Endothelial cell of umbilical vein (primary cell): ENCODE measurements around the gene UBE2L3. TPM values are rescaled to one million over a fixed set of nuclear protein-coding genes. Genes with fewer than 3 reads are reported as not detected.

Experiments used
- BruUV-seq: library from RNA; stranded (reverse); fragments of 400-500 nt; replicated peaks from 2 replicates; lab custom pipeline; 2021; lab: Mats Ljungman, UMichigan
- CTCF ChIA-PET: fragments of 300-600, 350-600 bp; sonication (Branson Sonifier 250); formaldehyde crosslinking; loops from one replicate; lab custom pipeline; 2021; ENCODE audit warnings: antibody characterized with exemption, inconsistent platforms; lab: Charles Lee
- POLR2A ChIA-PET: fragments of 300-600, 350-600 bp; sonication (Branson Sonifier 250); formaldehyde crosslinking; loops from one replicate; lab custom pipeline; 2021; ENCODE audit warnings: antibody characterized with exemption, inconsistent platforms; lab: Charles Lee
- DNase-seq: peaks from one replicate; pipeline ENCODE4 v3.0.0-alpha.2; 2011; ENCODE audit warnings: low read depth, low spot score
- FAIRE-seq: peaks from 2 replicates; lab custom pipeline; 2011; peaks lifted over from hg19 to GRCh38; lab: Jason Lieb, UNC
- H2AFZ ChIP-seq: 2 replicates; pipeline ENCODE4 v1.6.0; 2012; ENCODE audit warnings: low read depth, low read length, control low read depth, inconsistent platforms
- H3K27ac ChIP-seq: 2 replicates; pipeline ENCODE4 v1.5.1; 2011; ENCODE audit warnings: low read depth, mild to moderate bottlenecking, control low read depth, low read length, moderate library complexity; ENCODE audit not compliant: insufficient read depth
- H3K27me3 ChIP-seq, 2 experiments: 2 replicates each; pipeline versions ENCODE4 v1.6.0 to v1.6.1; 2011; ENCODE audit warnings: low read length in 2 of 2, mixed read lengths in 1 of 2; ENCODE audit not compliant: control insufficient read depth in 2 of 2, insufficient read depth in 2 of 2
- H3K36me3 ChIP-seq, 2 experiments: 2 replicates in 1 of 2; 3 replicates in 1 of 2; pipeline ENCODE4 v1.5.1; 2011; ENCODE audit warnings: low read length in 2 of 2, mild to moderate bottlenecking in 1 of 2, moderate library complexity in 1 of 2; ENCODE audit not compliant: control insufficient read depth in 2 of 2, insufficient read depth in 2 of 2; ENCODE audit errors: extremely low read depth in 1 of 2
- H3K4me1 ChIP-seq: 3 replicates; pipeline ENCODE4 v1.5.1; 2011; ENCODE audit warnings: mild to moderate bottlenecking, low read length; ENCODE audit not compliant: control insufficient read depth, insufficient read depth; ENCODE audit errors: extremely low read depth
- H3K4me2 ChIP-seq: 2 replicates; pipeline ENCODE4 v1.6.1; 2011; ENCODE audit warnings: low read length, control low read depth, mixed read lengths; ENCODE audit not compliant: insufficient read depth
- H3K4me3 ChIP-seq, 3 experiments: fragments of 200-600 bp in 1 of 3; sonication (generic), shearing (Covaris generic) in 1 of 3; replicated peaks in 1 of 3; 2 replicates each; pipeline ENCODE4 v1.5.1; 2011 to 2016; ENCODE audit warnings: control low read depth in 3 of 3, low read length in 3 of 3, mild to moderate bottlenecking in 2 of 3, inconsistent platforms in 1 of 3, low read depth in 1 of 3, moderate library complexity in 1 of 3; ENCODE audit not compliant: insufficient read depth in 1 of 3
- H3K79me2 ChIP-seq: 2 replicates; pipeline ENCODE4 v1.6.0; 2012; ENCODE audit warnings: low read length, inconsistent platforms; ENCODE audit not compliant: control insufficient read depth, insufficient read depth
- H3K9ac ChIP-seq: replicated peaks from 2 replicates; pipeline ENCODE3; 2011; ENCODE audit warnings: low read length, control low read depth; ENCODE audit not compliant: insufficient read depth; ENCODE audit errors: extremely low read depth
- H3K9me1 ChIP-seq: replicated peaks from 3 replicates; pipeline ENCODE4 v1.6.0; 2011; ENCODE audit warnings: mild to moderate bottlenecking, low read length; ENCODE audit not compliant: control insufficient read depth, insufficient read depth; ENCODE audit errors: extremely low read depth
- H3K9me3 ChIP-seq: replicated peaks from 2 replicates; pipeline ENCODE4 v1.5.1; 2012; ENCODE audit warnings: low read length, inconsistent platforms; ENCODE audit not compliant: control insufficient read depth, insufficient read depth
- H4K20me1 ChIP-seq: replicated peaks from 2 replicates; pipeline ENCODE3; 2011; ENCODE audit warnings: mild to moderate bottlenecking, low read length; ENCODE audit not compliant: control insufficient read depth, insufficient read depth; ENCODE audit errors: extremely low read depth
- EZH2 ChIP-seq: IDR thresholded peaks from 2 replicates; pipeline ENCODE4 v1.6.1; 2012; ENCODE audit warnings: borderline replicate concordance, low read depth, mild to moderate bottlenecking, moderate library complexity, low read length, inconsistent platforms; ENCODE audit not compliant: severe bottlenecking
- FOS ChIP-seq: IDR thresholded peaks from 2 replicates; pipeline ENCODE4 v1.6.1; 2011; ENCODE audit warnings: mild to moderate bottlenecking, low read length, moderate library complexity, borderline replicate concordance; ENCODE audit not compliant: insufficient read depth
- GATA2 ChIP-seq: IDR thresholded peaks from 2 replicates; pipeline ENCODE4 v1.7.0; 2011; ENCODE audit warnings: low read depth, mild to moderate bottlenecking, moderate library complexity, mixed read lengths, low read length; ENCODE audit not compliant: insufficient read length, insufficient read depth
- JUN ChIP-seq: IDR thresholded peaks from 2 replicates; pipeline ENCODE4 v1.6.1; 2011; ENCODE audit warnings: borderline replicate concordance, low read depth; ENCODE audit not compliant: insufficient read length, insufficient read depth
- MYC ChIP-seq: IDR thresholded peaks from one replicate; pipeline ENCODE4 v1.6.1; 2011; ENCODE audit warnings: mild to moderate bottlenecking, low read depth, low read length
- POLR2A ChIP-seq: IDR thresholded peaks from 2 replicates; pipeline ENCODE4 v1.6.1; 2012; ENCODE audit warnings: low read depth, mild to moderate bottlenecking, control low read depth, low read length
- POLR2AphosphoS5 ChIP-seq: IDR thresholded peaks from 2 replicates; pipeline ENCODE4 v1.6.1; 2012; ENCODE audit warnings: low read depth, mild to moderate bottlenecking, control low read depth, low read length, moderate library complexity; ENCODE audit not compliant: insufficient read depth
- dilution Hi-C: fragments of 300-500 bp; cut with MboI; formaldehyde crosslinking; loops from one replicate; pipeline ENCODE4 v1.15.0; 2019; ENCODE audit warnings: low sequenced_read_pairs; ENCODE audit not compliant: extremely low pct_ligation_motif_present
- intact Hi-C: fragments of 100-400 bp; cut with micrococcal nuclease; formaldehyde crosslinking; loops from one replicate; pipeline ENCODE4 v1.10.0; 2022
- polyA plus RNA-seq, 4 experiments: library from polyadenylated mRNA; depleted of rRNA in 3 of 4; stranded (reverse) in 3 of 4; unstranded in 1 of 4; fragments of >200 nt; gene quantifications; 2 replicates each; pipeline versions ENCODE4 v1.2.1 to v1.2.3, GENCODE V29; 2011 to 2012; ENCODE audit warnings: missing spikeins in 1 of 4
- total RNA-seq: library from RNA; stranded (reverse); gene quantifications from 2 replicates; pipeline ENCODE4 v1.2.3, GENCODE V29; 2021
- TF ChIP-seq, protein P1 (sequence below): IDR thresholded peaks from 2 replicates; pipeline ENCODE4 v1.6.1; 2011; ENCODE audit not compliant: insufficient read depth, insufficient read length
- TF ChIP-seq, protein P2 (sequence below), 2 donors: IDR thresholded peaks; 1 replicate in 1 of 2; 2 replicates in 1 of 2; pipeline ENCODE4 v1.5.1; 2011; ENCODE audit warnings: low read length in 2 of 2, mild to moderate bottlenecking in 2 of 2, moderate library complexity in 2 of 2, control low read depth in 1 of 2, inconsistent platforms in 1 of 2, low read depth in 1 of 2; ENCODE audit not compliant: insufficient read depth in 1 of 2; ENCODE audit errors: extremely low read depth in 1 of 2

Gene UBE2L3
- total and polyA plus RNA-seq, 2 donors (not counting 3 experiments of a cell fraction or from before 2014, with no cell fraction given), result 66.0 to 83.5 TPM

DNA sequence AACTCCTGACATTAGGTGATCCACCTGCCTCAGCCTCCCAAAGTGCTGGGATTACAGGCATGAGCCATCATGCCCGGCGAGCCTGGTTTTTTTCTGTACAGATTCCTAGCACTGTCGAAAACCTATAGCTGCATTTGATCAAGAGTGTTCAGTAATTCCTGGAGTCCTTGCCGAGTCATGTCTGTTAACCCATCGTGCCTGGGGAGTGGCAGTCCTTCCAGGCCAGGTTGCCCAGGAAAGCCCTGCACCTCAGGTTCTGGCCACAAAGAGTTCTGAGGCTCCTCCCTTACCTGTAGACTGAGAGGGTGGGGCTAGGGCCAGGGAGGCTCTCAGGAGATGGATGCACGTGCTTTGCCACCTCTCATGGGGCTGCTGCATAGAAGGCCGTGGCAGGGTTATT lies 45.3 kb downstream of the UBE2L3 start:
- Histone ChIP-seq H4K20me1 (peaks cover 10% of the 10 kb centered on the region), H3K27me3 (no peaks in the 10 kb centered on the region), H3K27ac (no peak overlapping the region), H2AFZ (no peak overlapping the region), H3K79me2 (peaks cover 81% of the 10 kb centered on the region), H3K4me1 (no peaks in the 10 kb centered on the region), H3K4me2 (no peak overlapping the region), H3K36me3 (peaks cover 9 to 22% of the 10 kb centered on the region in 2 experiments), H3K9me3 (no peaks in the 10 kb centered on the region), H3K9ac (no peak overlapping the region), H3K9me1 (no peaks in the 10 kb centered on the region), H3K4me3 (no peak overlapping the region)
- BruUV-seq, result no TSS peak
- no peak for TF ChIP-seq POLR2AphosphoS5
- dilution Hi-C loops, result no loop called here
- ChIA-PET POLR2A (no interaction called here), CTCF (interaction anchor here (1.2 to 2.5 kb wide), 3 partner anchors 29 to 36 kb away, joined by 3 to 11 read pairs (median 4); partner anchors contain the start of gene SDF2L1)
- FAIRE-seq, result no peak
- DNase-seq, result no peak
- intact Hi-C loops, result no loop called here

DNA sequence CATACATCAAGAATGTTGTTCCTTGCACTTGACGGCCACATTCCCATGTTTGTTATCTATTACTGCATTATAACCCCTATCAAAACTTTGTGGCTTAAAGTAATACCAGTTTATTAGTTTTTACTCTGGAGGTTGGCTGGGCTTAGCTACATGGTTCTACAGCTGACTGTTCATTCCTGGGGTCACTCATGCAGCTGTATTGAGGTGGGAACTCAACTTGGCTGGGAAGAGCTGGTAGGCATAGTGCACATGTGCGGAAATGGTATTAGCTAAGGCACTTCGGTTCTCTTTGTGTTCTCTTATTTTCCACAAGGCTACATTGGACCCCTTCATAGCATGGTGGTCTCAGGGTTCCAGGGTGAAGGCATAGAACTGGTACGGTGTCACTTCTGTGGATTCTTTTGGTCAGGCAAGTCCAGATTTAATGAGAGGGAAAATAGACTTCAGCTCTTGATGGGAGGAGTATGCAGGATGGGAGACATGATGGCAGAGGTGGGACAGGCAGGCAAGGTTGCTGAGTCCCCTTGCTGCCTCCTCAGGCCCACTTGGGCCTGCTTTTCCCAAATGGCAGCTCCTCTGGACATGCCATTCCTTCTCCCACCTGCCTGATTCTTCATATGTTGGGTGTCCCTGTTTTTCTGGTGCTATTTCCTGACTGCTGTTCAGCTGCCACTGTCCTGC lies 46.2 kb downstream of the UBE2L3 start:
- intact Hi-C loops, result no loop called here
- no peak overlapping the region for H2AFZ ChIP-seq
- H3K9me3 ChIP-seq, result no peaks in the 10 kb centered on the region
- no peak overlapping the region for H3K9ac ChIP-seq
- H3K4me2 ChIP-seq, result no peak overlapping the region
- FAIRE-seq (no peak), DNase-seq (no peak)
- H3K36me3 ChIP-seq, result peaks cover 9 to 22% of the 10 kb centered on the region in 2 experiments
- dilution Hi-C loops, result no loop called here
- no peak overlapping the region for H3K4me3 ChIP-seq
- no peaks in the 10 kb centered on the region for H3K9me1 ChIP-seq
- no TSS peak for BruUV-seq
- TF ChIP-seq POLR2AphosphoS5, result no peak
- no peak for TF ChIP-seq EZH2
- no peak for TF ChIP-seq FOS
- TF ChIP-seq POLR2A, result no peak
- TF ChIP-seq, protein P1, sequence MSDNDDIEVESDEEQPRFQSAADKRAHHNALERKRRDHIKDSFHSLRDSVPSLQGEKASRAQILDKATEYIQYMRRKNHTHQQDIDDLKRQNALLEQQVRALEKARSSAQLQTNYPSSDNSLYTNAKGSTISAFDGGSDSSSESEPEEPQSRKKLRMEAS, result no peak
- TF ChIP-seq MYC, result no peak
- TF ChIP-seq, protein P2, sequence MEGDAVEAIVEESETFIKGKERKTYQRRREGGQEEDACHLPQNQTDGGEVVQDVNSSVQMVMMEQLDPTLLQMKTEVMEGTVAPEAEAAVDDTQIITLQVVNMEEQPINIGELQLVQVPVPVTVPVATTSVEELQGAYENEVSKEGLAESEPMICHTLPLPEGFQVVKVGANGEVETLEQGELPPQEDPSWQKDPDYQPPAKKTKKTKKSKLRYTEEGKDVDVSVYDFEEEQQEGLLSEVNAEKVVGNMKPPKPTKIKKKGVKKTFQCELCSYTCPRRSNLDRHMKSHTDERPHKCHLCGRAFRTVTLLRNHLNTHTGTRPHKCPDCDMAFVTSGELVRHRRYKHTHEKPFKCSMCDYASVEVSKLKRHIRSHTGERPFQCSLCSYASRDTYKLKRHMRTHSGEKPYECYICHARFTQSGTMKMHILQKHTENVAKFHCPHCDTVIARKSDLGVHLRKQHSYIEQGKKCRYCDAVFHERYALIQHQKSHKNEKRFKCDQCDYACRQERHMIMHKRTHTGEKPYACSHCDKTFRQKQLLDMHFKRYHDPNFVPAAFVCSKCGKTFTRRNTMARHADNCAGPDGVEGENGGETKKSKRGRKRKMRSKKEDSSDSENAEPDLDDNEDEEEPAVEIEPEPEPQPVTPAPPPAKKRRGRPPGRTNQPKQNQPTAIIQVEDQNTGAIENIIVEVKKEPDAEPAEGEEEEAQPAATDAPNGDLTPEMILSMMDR (IDR thresholded peaks at IDR 0.05; ENCODE audit: extremely low read depth in 1 of 2, insufficient read depth in 1 of 2, low read depth in 1 of 2, low read length in 2 of 2), result no peak
- no peak for TF ChIP-seq GATA2
- no peak for TF ChIP-seq JUN
- H3K27ac ChIP-seq, result no peak overlapping the region
- H3K4me1 ChIP-seq, result no peaks in the 10 kb centered on the region
- POLR2A ChIA-PET, result no interaction called here
- CTCF ChIA-PET, result interaction anchor here (1.2 to 2.5 kb wide), 3 partner anchors 28 to 35 kb away, joined by 3 to 11 read pairs (median 4); partner anchors contain the start of gene SDF2L1
- H4K20me1 ChIP-seq, result peaks cover 6% of the 10 kb centered on the region
- no peaks in the 10 kb centered on the region for H3K27me3 ChIP-seq
- H3K79me2 ChIP-seq, result peaks cover 76% of the 10 kb centered on the region
